ENCODE measurements around the gene ULK2.

The ULK2 gene

DNA sequence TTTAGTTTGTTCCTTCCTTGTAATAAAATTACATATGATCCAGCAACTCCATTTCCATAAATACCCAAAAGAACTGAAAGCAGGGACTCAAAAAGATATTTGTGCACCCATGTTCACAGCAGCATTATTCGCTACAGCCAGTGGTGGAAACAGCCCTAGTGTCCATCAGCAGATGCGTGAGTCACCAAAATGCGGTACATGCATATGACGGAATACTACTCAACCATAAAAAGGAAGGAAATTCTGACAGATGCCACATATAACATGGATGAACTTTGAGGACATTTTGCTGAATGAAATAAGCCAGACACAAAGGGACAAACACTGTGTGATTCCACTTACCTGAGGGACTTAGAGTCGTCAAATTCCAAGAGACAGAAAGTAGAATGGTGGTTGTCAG is 142.2 kb downstream of the ULK2 start:
- no peak for TF ChIP-seq L3MBTL2 (conservative IDR thresholded peaks at IDR 0.05)
- TF ChIP-seq SUZ12 (IDR thresholded peaks at IDR 0.05) = no peak
- TF ChIP-seq HDGF (IDR thresholded peaks at IDR 0.05; ENCODE audit: borderline replicate concordance) = no peak
- no peak for TF ChIP-seq NFRKB (IDR thresholded peaks at IDR 0.05)
- no peak for DNase-seq (ENCODE audit: extremely low spot score)
- CTCF ChIA-PET = no interaction called here
- POLR2A ChIA-PET = no interaction called here

DNA sequence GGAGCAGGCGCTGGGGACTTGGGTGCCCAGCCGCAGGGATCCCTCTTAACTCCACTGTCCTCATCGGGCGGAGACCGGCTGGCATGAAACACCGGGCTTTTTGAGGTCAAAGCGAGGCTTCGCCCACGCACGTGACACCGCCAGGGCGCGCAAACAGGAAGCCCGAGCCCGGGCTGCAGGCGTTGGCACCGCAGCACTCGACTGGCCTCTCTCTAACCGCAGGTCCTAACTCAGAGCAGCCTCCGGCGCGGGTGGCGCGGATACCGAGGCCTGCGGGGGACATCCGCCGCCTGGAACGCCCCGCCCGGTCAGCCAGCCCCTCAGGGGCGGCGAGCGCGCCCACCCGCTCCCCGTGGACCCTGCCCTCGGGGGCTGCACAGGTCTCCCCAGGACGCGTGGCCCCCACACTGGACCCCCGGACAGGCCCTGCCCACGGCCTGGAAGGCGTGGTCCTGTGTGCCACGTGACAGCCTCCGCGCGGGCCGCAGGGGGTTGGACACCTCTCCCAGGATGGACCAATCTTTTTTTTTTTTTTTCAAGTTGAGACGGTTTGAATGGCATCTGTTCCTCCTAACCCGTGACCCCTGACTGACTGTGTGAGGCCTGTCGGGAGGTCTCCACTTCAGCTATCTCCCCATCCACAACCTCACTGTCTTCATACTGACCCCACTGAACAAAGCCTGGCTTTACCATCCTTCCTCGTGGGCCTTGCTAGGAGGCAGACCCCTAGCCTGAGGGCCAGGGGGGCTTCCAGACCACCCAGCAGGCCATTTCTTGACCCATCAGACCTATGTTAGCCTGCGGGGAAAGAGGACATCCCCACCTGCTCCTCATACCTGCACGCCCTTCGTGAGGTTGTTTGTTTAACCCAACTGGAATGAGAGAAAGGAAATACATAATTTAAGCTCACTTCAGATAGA is 143.0 kb downstream of the ULK2 start:
- TF ChIP-seq ARNT (IDR thresholded peaks at IDR 0.05) (no peak), FOXM1 (IDR thresholded peaks at IDR 0.05; ENCODE audit: borderline replicate concordance) (no peak), CTBP1 (IDR thresholded peaks at IDR 0.05; ENCODE audit: borderline replicate concordance) (no peak), ELF4 (IDR thresholded peaks at IDR 0.05) (no peak), L3MBTL2 (conservative IDR thresholded peaks at IDR 0.05) (no peak), SP1 (IDR thresholded peaks at IDR 0.05) (no peak), HDGF (IDR thresholded peaks at IDR 0.05; ENCODE audit: borderline replicate concordance) (no peak), SUZ12 (IDR thresholded peaks at IDR 0.05) (no peak), FOXA1 (IDR thresholded peaks at IDR 0.05) (no peak), FOXK2 (IDR thresholded peaks at IDR 0.05) (no peak), LEF1 (IDR thresholded peaks at IDR 0.05; ENCODE audit: borderline replicate concordance) (no peak), TARDBP (IDR thresholded peaks at IDR 0.05) (no peak), ZNF384 (IDR thresholded peaks at IDR 0.05) (no peak), NFRKB (IDR thresholded peaks at IDR 0.05) (no peak), BHLHE40 (IDR thresholded peaks at IDR 0.05; ENCODE audit: borderline replicate concordance) (no peak)
- TF ChIP-seq, protein P1, sequence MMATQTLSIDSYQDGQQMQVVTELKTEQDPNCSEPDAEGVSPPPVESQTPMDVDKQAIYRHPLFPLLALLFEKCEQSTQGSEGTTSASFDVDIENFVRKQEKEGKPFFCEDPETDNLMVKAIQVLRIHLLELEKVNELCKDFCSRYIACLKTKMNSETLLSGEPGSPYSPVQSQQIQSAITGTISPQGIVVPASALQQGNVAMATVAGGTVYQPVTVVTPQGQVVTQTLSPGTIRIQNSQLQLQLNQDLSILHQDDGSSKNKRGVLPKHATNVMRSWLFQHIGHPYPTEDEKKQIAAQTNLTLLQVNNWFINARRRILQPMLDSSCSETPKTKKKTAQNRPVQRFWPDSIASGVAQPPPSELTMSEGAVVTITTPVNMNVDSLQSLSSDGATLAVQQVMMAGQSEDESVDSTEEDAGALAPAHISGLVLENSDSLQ (IDR thresholded peaks at IDR 0.05) = no peak
- no peak for DNase-seq (ENCODE audit: extremely low spot score)
- ChIA-PET POLR2A (no interaction called here), CTCF (no interaction called here)

DNA sequence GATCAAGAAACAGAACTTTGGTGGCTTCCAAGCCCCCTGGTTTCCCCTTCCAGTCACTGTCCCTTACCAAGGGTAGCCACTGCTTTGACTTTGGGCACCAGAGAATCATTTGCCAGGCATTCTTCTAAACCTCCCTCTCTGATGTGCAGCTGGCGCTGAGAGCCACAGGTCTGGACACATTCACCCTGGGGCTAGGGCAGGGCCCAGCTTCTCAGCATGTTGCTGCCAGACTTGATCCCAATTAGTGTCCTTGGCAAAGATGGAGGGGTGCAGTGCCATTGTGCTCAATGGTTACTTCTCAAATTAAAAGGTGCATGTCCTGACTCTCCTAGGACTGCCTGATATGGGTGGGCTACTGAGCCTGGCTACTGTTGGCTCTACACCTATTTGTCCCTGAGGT is 143.8 kb downstream of the ULK2 start:
- DNase-seq (ENCODE audit: extremely low spot score) = no peak
- POLR2A ChIA-PET = no interaction called here
- TF ChIP-seq LEF1 (IDR thresholded peaks at IDR 0.05; ENCODE audit: borderline replicate concordance) = no peak
- TF ChIP-seq ARNT (IDR thresholded peaks at IDR 0.05) = no peak
- TF ChIP-seq ZNF384 (IDR thresholded peaks at IDR 0.05) = no peak
- no peak for TF ChIP-seq TARDBP (IDR thresholded peaks at IDR 0.05)
- no peak for TF ChIP-seq FOXA1 (IDR thresholded peaks at IDR 0.05)
- TF ChIP-seq HDGF (IDR thresholded peaks at IDR 0.05; ENCODE audit: borderline replicate concordance) = no peak
- no peak for TF ChIP-seq FOXM1 (IDR thresholded peaks at IDR 0.05; ENCODE audit: borderline replicate concordance)
- TF ChIP-seq, protein P1 (IDR thresholded peaks at IDR 0.05) = no peak
- TF ChIP-seq ELF4 (IDR thresholded peaks at IDR 0.05) = no peak
- TF ChIP-seq SUZ12 (IDR thresholded peaks at IDR 0.05) = no peak
- TF ChIP-seq CTBP1 (IDR thresholded peaks at IDR 0.05; ENCODE audit: borderline replicate concordance) = no peak
- no peak for TF ChIP-seq BHLHE40 (IDR thresholded peaks at IDR 0.05; ENCODE audit: borderline replicate concordance)
- TF ChIP-seq SP1 (IDR thresholded peaks at IDR 0.05) = no peak
- CTCF ChIA-PET = no interaction called here

All from HEK293T (cell line).